Activated CD8-positive, alpha-beta memory T cell treated with anti-CD3 and anti-CD28 coated beads, Interleukin-2, amount 50 U/mL, for 1 hour (primary cell): Measurements from ENCODE around the gene ZGLP1.
"Not testable (repeated sequence)": the region's sequence is repeated elsewhere in the genome, so short reads cannot be mapped to it uniquely, and the experiment has no call there.

Experiments
- DNase-seq: peaks from one replicate; pipeline ENCODE4 v3.0.0-alpha.2; 2020; ENCODE audit errors: extremely low read depth

Gene ZGLP1

DNA sequence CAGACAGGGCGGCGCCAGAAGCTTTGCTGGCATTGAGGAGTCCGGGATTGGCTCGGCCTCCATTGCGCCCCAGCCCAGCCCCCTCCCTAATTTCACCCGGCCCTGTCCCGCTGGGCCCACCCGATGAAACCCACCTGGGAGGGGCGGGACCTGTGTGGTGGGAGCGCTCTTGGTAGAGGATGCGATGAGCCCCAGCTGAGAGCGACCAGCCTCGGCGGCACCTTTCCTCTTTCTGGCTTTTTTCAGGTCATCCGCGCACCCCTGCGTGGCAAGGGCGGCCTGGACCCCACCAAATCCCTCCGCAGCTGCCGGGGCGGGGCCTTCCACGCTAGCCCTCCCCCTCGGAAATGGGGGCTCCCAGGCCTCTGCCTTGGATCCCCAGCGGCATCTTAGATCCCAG, at the start of gene ZGLP1:
Gene ZGLP1, minus strand, starts transcription at position 393 of the 400 bp plus-strand sequence.
- no peak for DNase-seq

DNA sequence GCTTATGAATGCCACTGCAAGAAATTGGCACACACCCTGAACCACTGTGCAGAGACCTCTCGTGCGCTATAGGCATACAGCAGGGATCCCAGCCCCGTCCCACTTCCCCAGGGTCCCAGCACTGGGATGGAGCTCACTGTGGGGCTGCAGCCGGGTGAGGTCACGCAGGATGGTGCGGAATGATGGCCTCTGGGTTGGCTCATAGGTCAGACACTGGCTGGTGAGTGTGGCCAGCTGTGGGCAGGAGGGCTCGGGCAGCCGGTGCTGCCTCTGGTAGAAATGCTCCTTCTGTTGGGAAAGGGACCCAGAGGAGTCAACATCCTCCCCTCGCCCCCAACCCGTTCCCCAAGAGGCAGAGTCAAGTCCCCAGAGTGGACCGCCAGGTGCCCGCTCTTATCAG, 46.8 kb upstream of the ZGLP1 start:
- DNase-seq = no peak

DNA sequence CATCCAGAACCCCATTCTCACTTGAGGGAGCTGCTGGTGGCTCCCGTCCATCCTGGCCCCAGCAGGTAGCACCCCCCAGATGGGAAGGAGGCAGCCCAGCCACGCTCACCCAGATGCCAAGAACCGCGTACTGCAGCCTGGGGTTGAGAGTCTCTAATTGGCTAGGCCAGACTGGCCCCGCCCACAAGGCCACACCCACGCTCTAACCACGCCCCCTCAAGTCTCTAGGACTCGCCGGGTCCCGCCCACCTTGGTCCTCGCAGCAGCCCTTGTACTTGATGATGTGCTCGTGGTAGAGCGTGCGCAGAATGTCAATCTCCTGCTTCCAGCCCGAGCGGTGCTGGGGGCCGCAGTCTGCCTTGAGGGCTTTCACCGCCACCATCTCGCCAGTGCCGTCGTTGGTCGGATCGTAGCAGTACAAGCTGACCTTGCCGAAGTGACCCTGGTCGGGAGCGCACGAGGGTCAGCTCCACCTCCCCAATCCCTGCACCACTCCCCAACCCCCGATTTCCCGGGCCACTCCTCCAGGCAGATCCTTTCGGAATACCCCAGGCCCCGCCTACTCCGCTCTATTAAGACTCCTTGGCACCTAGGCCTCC, 44.3 kb upstream of the ZGLP1 start:
- DNase-seq = no peak

DNA sequence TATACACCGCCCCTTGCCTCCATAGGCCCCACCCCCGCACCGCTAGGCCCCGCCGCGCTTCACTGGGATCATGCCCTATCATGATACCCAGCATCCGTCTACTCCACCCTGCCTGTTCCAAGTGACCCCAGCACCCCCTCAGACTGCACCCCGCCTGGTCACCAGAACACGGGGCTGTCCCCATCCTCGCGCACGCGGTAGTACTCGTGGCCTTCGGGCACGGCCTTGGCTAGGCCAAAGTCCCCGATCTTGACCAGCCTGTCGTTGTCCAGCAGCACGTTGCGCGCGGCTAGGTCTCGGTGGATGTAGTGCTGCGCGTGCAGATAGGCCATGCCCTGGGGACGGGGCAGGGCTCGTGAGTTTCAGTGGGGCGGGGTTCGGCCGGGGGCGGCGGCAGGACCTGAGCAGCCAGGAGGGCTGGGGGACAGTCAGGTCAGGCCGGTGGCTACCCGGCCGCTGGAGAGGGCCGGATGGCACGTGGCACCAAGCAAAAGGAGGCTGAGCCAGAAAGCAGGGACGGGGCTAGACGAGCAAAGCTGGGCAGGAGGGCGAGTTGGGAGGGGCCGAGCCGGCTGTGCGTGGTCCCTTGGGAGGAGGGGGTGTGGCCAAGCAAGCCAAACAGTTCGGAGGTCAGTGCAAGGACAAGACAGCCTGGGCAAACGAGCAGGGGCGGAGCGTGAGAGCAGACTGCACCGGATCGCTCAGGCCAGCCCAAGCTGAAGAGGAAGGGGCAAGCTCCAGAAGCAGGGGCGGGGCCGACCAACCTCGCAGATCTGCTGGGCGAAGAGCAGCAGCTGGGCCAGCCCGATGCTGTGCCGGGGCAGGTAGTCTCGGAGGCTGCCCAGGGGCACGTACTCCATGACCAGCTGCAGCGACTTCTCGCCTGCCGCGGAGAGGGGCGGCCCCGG, 43.4 kb upstream of the ZGLP1 start:
- DNase-seq = no peak

DNA sequence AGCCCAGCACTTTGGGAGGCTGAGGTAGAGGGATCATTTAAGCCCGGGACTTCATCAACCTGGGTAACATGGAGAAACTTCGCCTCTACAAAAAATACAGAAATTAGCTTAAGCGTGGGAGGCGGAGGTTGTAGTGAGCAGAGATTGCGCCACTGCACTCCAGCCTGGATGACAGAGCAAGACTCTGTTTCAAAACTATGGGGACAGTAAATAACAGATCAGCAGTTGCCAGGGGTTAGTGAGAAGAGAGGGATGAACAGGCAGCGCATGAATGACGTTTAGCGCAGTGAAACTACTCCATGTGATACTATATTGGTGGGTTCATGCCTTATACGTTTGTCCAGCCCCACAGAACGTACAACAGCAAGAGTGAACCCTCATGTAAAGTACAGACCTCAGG, 36.9 kb upstream of the ZGLP1 start:
- DNase-seq = no peak

DNA sequence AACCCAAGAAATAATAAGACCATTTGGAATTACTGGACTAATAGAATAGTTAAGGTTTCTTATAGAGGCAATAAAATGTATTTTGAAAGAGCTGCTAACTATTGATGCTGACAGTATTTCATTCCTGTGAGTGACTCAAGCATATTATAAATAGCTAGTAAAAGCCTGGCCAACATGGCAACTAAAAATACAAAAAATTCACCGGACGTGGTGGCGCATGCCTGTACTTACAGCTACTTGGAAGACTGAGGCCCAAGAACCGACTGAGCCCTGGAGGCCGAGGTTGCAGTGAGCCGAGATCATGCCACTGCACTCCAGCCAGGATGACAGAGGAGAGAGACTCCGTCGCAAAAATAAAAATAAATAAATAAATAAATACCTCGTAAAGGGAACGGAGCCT, 35.2 kb upstream of the ZGLP1 start:
- DNase-seq = no peak

DNA sequence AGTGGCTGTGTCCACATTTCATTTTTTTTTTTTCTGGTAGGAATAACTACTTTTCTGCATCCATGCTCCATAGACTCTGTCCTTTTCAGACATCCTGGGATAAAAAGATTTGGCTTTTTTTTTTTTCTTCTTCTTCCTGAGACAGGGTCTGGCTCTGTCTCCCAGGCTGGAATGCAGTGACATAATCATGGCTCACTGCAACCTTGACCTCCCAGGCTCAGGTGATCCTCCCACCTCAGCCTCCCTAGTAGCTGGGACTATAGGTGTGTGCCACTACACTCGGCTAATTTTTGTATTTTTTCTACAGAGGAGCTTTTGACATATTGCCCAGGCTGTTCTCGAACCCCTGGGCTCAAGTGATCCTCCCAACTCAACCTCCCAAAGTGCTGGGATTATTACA, 33.9 kb upstream of the ZGLP1 start:
- no peak for DNase-seq

DNA sequence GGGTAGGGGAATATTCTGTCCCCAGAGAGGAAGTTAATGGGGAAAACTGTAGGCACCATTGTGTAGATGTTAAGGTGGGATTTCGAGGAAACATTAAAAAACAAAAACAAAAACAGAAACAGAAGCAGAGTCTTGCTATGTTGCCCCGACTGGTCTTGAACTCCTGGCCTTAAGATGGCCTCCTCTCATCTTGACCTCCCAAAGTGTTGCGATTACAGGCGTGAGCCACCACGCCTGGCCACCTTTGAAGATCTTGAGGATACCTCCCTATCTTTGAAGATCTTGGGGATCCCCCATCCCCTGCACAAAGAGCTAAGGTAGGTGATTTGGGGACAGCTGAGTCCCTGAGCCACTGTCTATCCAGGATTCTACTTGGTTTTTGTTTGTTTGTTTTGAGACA, 30.4 kb upstream of the ZGLP1 start:
- no peak for DNase-seq

DNA sequence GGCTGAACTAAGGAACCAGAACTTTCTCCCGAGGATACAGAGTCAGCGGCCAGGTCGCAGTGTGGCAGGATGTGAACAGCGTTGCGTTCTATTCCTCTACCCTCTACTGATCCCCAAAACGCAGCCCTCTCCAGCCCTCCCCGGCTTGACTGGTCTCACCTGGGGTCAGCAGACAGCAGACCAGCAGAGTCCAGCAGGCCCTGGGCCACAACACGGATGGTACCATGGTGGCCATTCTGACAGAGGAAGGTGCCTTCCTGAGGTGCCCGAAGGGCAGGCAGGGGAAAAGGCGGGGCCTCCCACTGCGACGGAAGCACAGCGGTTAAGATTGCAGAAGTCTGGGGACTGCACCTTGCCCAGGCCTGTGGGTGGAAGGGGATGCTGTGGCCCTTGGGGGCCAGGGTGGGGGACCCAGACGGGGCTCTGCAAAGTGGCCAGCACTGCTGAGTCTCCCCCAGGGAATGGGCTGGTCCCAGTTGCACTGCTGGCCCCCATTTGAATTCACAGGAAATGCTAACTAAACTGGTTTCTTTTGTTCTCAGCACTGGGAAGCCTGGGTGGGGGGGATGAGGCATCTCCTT, 29.9 kb upstream of the ZGLP1 start, which contains the start of gene ICAM3:
Gene ICAM3, minus strand, starts transcription at position 245 of the 581 bp plus-strand sequence. Its CDS starts 10 bp downstream, at position 235.
- DNase-seq = no peak

DNA sequence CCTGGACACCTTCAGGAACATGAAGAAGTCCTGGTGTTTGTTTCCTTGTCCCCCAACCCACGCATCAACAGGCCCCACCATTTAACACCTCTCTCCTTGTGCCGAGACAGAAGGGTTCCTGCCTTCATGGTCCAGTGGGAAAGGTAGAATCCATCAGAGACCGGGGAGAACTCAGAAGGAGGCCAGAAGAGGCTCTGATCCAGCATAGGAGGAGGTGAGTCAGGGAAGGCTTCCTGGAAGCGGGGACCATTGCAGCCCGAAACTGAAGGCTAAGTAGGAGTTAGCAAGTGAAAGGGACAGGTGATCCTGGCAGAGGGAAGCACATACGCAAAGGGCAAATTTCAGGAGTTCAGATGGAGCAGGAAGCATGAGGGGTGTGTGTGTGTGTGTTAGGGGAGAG, 29.3 kb upstream of the ZGLP1 start:
- no peak for DNase-seq

DNA sequence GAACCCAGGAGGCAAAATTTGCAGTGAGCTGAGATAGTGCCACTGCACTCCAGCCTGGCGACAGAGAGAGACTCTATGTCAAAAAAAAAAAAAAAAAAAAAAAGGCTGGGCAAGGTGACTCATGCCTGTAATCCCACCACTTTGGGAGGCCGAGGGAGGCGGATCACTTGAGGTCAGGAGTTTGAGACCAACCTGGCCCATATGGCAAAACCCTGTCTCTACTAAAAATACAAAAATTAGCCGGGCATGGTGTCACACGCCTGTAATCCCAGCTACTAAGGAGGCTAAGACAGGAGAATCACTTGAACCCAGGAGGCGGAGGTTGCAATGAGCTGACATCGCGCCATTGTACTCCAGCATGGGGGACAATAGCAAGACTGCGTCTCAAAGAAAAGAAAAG, 27.1 kb upstream of the ZGLP1 start:
- DNase-seq = not testable (repeated sequence)

DNA sequence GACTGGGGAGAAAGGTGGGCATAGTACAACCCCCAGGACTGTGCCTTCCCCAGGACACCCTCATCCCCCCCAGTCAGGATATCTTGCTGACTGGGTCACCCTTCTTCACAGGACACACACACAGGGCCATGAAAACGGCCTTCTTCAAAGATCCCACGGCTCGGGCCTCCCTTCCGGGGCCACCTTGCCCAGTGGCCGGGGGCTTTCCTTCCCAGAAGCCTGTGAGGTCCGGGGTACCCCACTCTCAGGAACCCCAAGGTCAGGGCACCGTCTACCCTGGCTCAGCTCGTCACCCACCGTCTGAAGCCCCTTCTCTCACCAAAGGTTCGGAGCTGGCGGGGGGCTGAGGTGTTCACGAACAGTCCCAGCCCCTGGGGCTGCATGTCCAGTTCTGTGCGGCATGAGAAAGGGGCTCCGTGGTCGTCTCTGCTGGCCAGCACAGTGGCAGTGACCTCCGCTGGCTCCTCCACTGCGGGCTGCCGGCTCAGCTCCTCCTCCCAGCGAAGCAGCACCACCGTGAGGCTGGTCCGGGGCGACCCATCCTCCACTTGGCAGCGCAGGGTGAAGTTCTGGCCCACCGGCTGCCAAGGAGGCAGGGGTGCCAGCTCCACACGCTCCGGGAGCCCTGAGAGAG, 25.9 kb upstream of the ZGLP1 start:
- DNase-seq = no peak

DNA sequence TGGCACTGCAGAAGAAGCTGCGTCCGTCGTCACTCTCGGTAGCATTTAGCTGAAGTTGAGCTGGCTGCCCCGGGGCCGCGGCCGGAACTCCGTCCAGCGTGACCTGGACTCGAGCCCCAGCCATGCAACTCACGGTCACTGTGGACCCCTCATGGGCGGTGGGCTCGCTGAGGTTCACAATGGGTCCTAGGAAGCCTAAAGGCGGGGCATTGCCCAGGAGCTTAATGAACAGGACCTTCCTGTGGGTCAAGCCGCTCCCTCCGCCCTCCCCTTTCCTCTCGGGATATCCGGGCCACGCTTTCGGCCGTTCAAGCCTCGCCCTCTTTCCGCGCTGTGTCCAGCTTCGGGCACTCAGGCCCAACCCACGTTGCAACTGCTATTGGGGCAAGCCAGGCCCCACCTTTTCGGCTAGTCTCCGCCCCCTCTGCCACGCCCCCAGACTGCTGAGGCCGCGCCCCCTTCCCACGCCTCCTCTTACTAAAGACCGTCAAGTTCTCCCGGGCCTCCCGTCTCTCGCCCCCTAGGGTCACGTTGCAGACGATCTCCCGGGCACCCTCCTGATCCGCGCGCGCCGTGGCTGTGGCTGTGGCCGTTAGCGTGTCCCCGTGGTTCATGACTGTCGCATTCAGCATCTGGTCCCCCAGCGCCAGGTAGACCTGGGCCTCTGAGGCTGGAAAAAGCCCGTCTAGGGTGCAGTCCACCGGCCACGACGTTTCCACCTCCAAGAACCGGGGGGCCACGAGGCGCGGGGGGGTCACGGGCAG, 25.2 kb upstream of the ZGLP1 start:
- no peak for DNase-seq

DNA sequence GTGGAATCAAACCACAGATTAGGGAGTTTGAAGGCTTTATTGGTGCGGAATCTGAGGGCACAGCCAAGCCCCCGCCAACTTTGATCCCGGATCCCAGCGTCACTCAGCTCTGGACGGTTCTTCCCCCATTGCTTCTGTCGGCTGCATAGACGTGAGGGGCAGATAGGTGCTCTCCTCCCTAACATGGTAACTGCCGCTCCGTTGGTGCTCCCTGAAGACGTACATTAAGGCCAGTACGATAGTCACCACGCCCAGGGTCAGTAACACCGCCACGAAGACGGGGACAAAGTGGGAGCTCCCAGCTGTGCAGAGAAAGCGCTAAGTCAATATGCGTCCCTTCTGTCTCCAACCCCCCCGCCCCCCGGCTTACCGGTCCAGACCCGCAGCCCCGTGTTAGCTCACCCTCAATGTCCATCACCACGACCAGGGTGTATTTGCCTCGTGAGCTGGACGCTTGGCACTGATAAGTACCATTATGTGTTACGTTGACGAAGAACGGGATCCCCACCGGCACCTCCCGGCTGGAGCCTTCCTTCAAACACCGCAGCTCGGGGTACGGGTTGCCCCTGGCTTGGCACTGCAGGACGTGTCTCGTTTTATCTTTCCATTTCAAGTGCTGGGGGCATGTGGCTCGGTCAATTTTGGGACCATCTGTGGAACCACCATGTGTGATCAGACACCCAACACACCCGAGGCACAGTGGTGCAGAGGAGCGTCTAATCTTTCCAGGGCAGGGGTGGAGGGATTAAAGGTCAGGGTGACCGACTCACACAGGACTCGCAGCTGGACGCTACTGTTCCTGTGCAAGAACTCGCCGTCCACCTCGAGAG, 24.4 kb upstream of the ZGLP1 start:
- DNase-seq = no peak

DNA sequence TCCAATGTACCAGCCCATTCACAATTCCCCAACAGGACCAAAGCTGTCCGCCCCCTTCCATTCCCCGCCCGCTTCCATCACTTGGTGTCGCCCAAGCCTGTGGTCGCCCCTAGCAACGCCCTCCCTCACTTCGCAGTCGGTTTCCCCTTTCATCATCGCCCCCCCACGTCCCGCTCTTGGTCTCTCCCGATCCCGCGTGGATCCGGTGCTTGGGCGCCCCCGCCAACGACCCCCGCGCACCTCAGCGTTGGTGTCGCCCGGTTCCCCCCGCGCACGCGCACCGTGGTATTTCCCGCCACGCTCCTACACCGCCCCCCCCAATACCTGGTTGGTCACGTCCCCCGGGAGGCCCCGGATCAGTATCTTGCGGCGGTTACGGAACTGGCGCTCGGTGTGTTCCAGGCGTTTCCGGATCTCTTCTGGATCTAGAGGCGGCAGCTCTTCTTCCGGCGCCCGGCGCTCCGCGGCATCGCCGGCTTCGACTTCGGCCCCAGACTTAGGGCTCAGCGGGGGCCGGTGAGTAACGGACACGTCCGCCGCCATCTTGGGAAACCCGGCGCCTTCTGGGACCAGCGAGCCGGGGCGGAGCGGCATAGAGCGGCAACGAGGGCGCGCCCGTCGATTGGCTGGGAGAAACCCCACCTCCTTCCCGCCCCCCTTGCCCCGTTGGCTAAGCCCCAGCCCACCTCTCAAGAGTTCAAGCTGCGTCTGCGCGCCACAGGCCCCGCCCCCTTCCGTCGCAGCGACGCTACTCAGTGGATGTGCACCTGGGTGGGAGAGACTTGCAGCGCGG, 23.5 kb upstream of the ZGLP1 start, which contains the start of gene RAVER1:
Gene RAVER1, minus strand, starts transcription at position 565 of the 793 bp plus-strand sequence. Its CDS starts 22 bp downstream, at position 543.
- DNase-seq = peak; percentile 93

DNA sequence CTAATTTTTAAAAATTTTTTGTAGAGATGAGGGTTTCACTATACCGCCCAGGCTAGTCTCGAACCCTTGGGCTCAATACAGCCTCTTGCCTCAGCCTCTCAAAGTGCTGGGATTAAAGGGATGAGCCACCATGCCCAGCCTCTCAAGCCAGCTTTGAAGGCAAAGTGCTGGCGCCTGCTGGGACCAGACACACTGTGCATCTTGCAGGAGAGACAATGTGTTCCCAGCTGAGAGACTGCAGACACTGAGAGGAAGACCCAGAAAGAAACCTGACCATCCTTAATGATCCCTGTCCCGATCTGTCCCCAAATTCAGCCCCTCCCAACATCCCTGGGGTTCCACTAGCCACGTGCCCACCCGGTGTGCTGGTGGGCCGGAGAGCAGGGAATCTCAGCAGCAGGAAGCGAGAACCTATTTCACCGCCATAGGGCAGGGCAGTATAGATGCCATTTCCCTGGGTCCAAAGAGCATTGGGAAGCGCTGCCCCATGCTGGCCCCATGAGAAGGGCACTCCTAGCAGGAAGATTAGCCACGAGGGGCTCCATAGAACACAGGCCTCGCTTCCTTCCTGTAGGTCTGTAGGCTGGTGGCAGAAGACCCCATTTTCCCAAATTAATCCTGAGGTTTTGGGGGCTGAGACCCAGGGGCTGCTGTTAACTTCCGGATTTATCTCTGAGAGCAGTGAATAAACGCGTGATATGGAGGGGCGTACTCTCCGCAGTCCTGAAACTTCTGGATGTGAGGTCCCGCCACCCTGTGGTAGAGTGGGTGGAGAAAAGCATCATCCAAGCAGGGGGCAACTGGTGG, 22.7 kb upstream of the ZGLP1 start:
- DNase-seq = no peak

DNA sequence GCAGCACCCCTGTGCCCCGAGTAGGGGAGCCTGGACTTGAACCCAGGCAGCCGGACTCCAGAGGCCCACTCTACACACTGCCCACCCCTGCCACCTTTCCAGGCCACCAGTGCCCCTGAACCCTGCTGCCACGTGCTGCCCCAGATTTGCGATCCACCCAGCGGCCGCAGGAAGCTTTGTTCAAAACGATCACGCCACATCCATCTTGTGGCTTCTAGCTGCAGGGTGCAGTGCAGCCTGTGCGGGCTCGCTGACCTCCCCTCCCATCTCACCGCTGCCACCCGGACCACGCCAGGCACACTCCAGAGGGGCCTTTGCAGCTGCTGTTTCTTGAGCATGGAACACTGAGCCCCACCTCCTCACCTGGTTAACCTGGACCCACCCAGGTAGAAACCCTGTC, 19.9 kb upstream of the ZGLP1 start:
- no peak for DNase-seq

DNA sequence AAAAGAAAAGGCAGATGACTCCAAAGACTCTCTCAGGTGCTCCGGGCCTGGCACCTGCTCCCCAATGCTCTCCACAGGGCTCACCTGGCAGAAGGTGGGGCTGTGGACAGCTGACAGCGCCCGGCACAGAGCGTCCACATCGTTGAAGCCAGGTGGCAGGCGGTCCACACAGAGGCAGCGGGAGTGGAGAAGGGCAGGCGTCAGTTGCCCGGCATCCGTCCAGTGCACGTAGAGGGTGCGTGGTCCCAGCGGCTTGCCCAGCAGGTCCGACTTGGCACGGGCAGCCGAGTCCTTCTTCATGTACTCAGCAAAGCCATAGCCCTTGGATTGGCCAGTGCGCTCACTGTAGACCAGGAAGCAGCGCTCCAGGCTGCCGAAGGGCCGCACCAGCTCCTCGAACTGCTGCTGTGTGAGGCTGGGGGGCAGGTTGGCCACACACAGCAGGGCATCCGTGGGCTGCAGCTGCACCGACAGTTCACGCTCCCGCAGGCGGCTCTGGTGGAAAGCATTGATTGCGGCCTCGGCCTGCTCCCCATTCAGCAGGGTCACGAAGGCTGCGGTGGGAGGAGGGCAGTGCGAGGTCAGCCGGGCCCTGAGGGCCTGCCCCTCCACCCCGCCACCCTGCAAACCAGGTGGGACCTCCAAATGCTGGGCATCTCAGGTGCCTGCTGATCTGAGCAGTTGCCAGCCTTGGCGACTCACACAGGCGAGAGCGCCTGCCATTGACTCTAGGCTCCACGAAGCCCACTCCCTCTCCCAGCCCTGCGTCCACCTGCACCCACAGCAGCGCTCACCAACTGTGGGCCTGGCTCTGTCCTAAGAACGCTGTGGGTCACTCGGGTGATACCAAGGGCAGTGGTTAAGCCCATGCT, 19.2 kb upstream of the ZGLP1 start:
- no peak for DNase-seq
